ENCODE results near the gene PPM1M. TPM values are rescaled to one million over a fixed set of nuclear protein-coding genes. Genes with fewer than 3 reads are reported as not detected.

The PPM1M gene
- total and polyA plus RNA-seq, 2 experiments from 2014 or later = 2.2 to 4.0 TPM

GRCh38 chr3:52197499-52197841 lies 48.1 kb upstream of the PPM1M start:
- Histone ChIP-seq H3K4me3 (peak overlapping the region; percentile 95), H3K27ac (ENCODE audit: low read depth) (peak overlapping the region; percentile 86; the same call in 1 of the 2 replicates), H3K36me3 (ENCODE audit: insufficient read depth) (peaks cover 31% of the 10 kb centered on the region), H3K4me1 (ENCODE audit: insufficient read depth) (peaks cover 10% of the 10 kb centered on the region), H3K4me2 (peak overlapping the region; percentile 100), H3K9me2 (ENCODE audit: insufficient read depth) (no peaks in the 10 kb centered on the region), H3F3A (replicated peaks; ENCODE audit: low read depth) (peaks cover 9% of the 10 kb centered on the region; the same call in 1 of the 2 replicates), H3K79me2 (replicated peaks; ENCODE audit: insufficient read depth) (peaks cover 12% of the 10 kb centered on the region), H2AFZ (peak overlapping the region; percentile 99), H3K27me3 (ENCODE audit: insufficient read depth) (no peaks in the 10 kb centered on the region), H4K20me1 (replicated peaks; ENCODE audit: insufficient read depth) (peaks cover 10% of the 10 kb centered on the region; the same call in 1 of the 2 replicates)
- peaks cover 17% of the 10 kb centered on the region for H3K27me3 Mint-ChIP-seq (ENCODE audit: insufficient read depth, low read depth, poor library complexity)
- H3K36me3 Mint-ChIP-seq (ENCODE audit: low read depth) = peaks cover 24% of the 10 kb centered on the region
- no peak overlapping the region; the same call in 1 of the 2 replicates for H3K27ac Mint-ChIP-seq
- ATAC-seq (peak; percentile 39), DNase-seq (ENCODE audit: low spot score) (no peak)
- TF ChIP-seq JUNB (IDR thresholded peaks at IDR 0.05; ENCODE audit: unreplicated experiment) = no peak
- peaks cover 14% of the 10 kb centered on the region for H3K4me1 Mint-ChIP-seq
- peaks cover 4% of the 10 kb centered on the region; the same call in 1 of the 3 replicates for H3K9me3 Mint-ChIP-seq
- peak overlapping the region; percentile 98 for H3K4me3 Mint-ChIP-seq

- DNase-seq (ENCODE audit: low spot score) (peak; percentile 94), ATAC-seq (peak; percentile 96)
- Mint-ChIP-seq H3K36me3 (ENCODE audit: low read depth) (peaks cover 28% of the 10 kb centered on the region), H3K27ac (peak within 1 kb of the TSS; percentile 86), H3K27me3 (ENCODE audit: insufficient read depth, low read depth, poor library complexity) (peaks cover 14% of the 10 kb centered on the region), H3K9me3 (peaks cover 4% of the 10 kb centered on the region; the same call in 1 of the 3 replicates), H3K4me1 (peaks cover 14% of the 10 kb centered on the region), H3K4me3 (peak within 1 kb of the TSS; percentile 98)
- Histone ChIP-seq H3K4me1 (ENCODE audit: insufficient read depth) (peaks cover 10% of the 10 kb centered on the region), H3K27ac (ENCODE audit: low read depth) (peak within 1 kb of the TSS; percentile 86; the same call in 1 of the 2 replicates), H3K79me2 (replicated peaks; ENCODE audit: insufficient read depth) (peaks cover 12% of the 10 kb centered on the region), H3K4me3 (peak within 1 kb of the TSS; percentile 95), H3K27me3 (ENCODE audit: insufficient read depth) (no peaks in the 10 kb centered on the region), H4K20me1 (replicated peaks; ENCODE audit: insufficient read depth) (peaks cover 10% of the 10 kb centered on the region; the same call in 1 of the 2 replicates), H3K36me3 (ENCODE audit: insufficient read depth) (peaks cover 37% of the 10 kb centered on the region), H2AFZ (peak within 1 kb of the TSS; percentile 99), H3K4me2 (peak within 1 kb of the TSS; percentile 100), H3K9me2 (ENCODE audit: insufficient read depth) (no peaks in the 10 kb centered on the region), H3F3A (replicated peaks; ENCODE audit: low read depth) (peaks cover 9% of the 10 kb centered on the region; the same call in 1 of the 2 replicates)
- TF ChIP-seq POLR2AphosphoS5 (IDR thresholded peaks at IDR 0.05; ENCODE audit: low read depth) (peak; percentile 87), ZNF331 (CRISPR knock-in tag; IDR thresholded peaks at IDR 0.05; ENCODE audit: low read depth) (no peak)
These were observed 47.5 kb upstream of the PPM1M start, which contains the start of gene ALAS1 for GRCh38 chr3:52197842-52198625. TSS of gene ALAS1 (plus strand) at chr3:52198160. CDS start at chr3:52199242, 1,082 bp downstream.

GRCh38 chr3:52198643-52199608 lies 46.6 kb upstream of the PPM1M start:
- Mint-ChIP-seq H3K27me3 (ENCODE audit: insufficient read depth, low read depth, poor library complexity) (peaks cover 10% of the 10 kb centered on the region), H3K9me3 (peaks cover 4% of the 10 kb centered on the region; the same call in 1 of the 3 replicates), H3K4me3 (peak overlapping the region; percentile 98), H3K36me3 (ENCODE audit: low read depth) (peaks cover 37% of the 10 kb centered on the region), H3K4me1 (peaks cover 14% of the 10 kb centered on the region), H3K27ac (peak overlapping the region; percentile 86)
- DNase-seq (ENCODE audit: low spot score) = no peak
- Histone ChIP-seq H3K9me2 (ENCODE audit: insufficient read depth) (no peaks in the 10 kb centered on the region), H3K4me3 (peak overlapping the region; percentile 95), H3K27ac (ENCODE audit: low read depth) (no peak overlapping the region), H3K27me3 (ENCODE audit: insufficient read depth) (no peaks in the 10 kb centered on the region), H4K20me1 (replicated peaks; ENCODE audit: insufficient read depth) (peaks cover 13% of the 10 kb centered on the region; the same call in 1 of the 2 replicates), H3K79me2 (replicated peaks; ENCODE audit: insufficient read depth) (peaks cover 12% of the 10 kb centered on the region), H2AFZ (no peak overlapping the region), H3K4me2 (peak overlapping the region; percentile 100), H3K4me1 (ENCODE audit: insufficient read depth) (peaks cover 10% of the 10 kb centered on the region), H3K36me3 (ENCODE audit: insufficient read depth) (peaks cover 45% of the 10 kb centered on the region), H3F3A (replicated peaks; ENCODE audit: low read depth) (peaks cover 9% of the 10 kb centered on the region; the same call in 1 of the 2 replicates)
- peak; percentile 12 for TF ChIP-seq EZH2 (IDR thresholded peaks at IDR 0.05; ENCODE audit: low read depth, unreplicated experiment)
- no peak for TF ChIP-seq STAT1 (IDR thresholded peaks at IDR 0.05; ENCODE audit: unreplicated experiment)
- no peak for ATAC-seq

Measured in GM23338 (cell line).